HepG2 (cell line): Measurements from ENCODE around the gene VWA3A. TPM values are rescaled to one million over a fixed set of nuclear protein-coding genes. Genes with fewer than 3 reads are reported as not detected.

Experiments
- ATF1 ChIP-seq: IDR thresholded peaks from 2 replicates; pipeline ENCODE4 v1.6.1; 2016; ENCODE audit warnings: mild to moderate bottlenecking, control low read depth
- HCFC1 ChIP-seq: fragments of 150-350 bp; IDR thresholded peaks from 2 replicates; pipeline ENCODE4 v1.6.1; 2014; ENCODE audit warnings: low read depth, low read length
- KLF6 ChIP-seq: IDR thresholded peaks from 2 replicates; pipeline ENCODE4 v1.8.0; 2016; ENCODE audit warnings: missing biosample characterization, missing genetic modification reagents
- KLF9 ChIP-seq: IDR thresholded peaks from 2 replicates; pipeline ENCODE4 v1.6.1; 2016; ENCODE audit warnings: low read depth
- MTA3 ChIP-seq: sonication (generic); formaldehyde crosslinking; IDR thresholded peaks from 2 replicates; pipeline ENCODE4 v1.4.0; 2020; ENCODE audit warnings: missing genetic modification reagents
- ONECUT2 ChIP-seq: sonication (generic); formaldehyde crosslinking; IDR thresholded peaks from 2 replicates; pipeline ENCODE4 v1.4.0; 2020; ENCODE audit warnings: missing genetic modification reagents
- SNAI1 ChIP-seq: sonication (generic); formaldehyde crosslinking; IDR thresholded peaks from 2 replicates; pipeline ENCODE4 v1.5.0; 2020; ENCODE audit warnings: mild to moderate bottlenecking, missing genetic modification reagents, borderline replicate concordance
- SP1 ChIP-seq, 2 experiments: fragments of 450-650 bp in 1 of 2; sonication (generic) in 1 of 2; formaldehyde crosslinking in 1 of 2; IDR thresholded peaks; 2 replicates each; pipeline versions ENCODE4 v1.4.0 to v1.6.1; 2016 to 2020; ENCODE audit warnings: missing genetic modification reagents in 1 of 2
- TRIM24 ChIP-seq: sonication (generic); formaldehyde crosslinking; IDR thresholded peaks from 2 replicates; pipeline ENCODE4 v1.8.0; 2022; ENCODE audit warnings: mild to moderate bottlenecking, missing genetic modification reagents
- ZFP37 ChIP-seq: sonication (generic); formaldehyde crosslinking; IDR thresholded peaks from 2 replicates; pipeline ENCODE4 v1.4.0; 2020; ENCODE audit warnings: missing genetic modification reagents, borderline replicate concordance
- ZNF570 ChIP-seq: sonication (generic); formaldehyde crosslinking; IDR thresholded peaks from 2 replicates; pipeline ENCODE4 v1.4.0; 2020; ENCODE audit warnings: mild to moderate bottlenecking, missing genetic modification reagents, borderline replicate concordance
- ZNF577 ChIP-seq: sonication (generic); formaldehyde crosslinking; IDR thresholded peaks from 2 replicates; pipeline ENCODE4 v1.4.0; 2020; ENCODE audit warnings: mild to moderate bottlenecking, low read depth, missing genetic modification reagents, borderline replicate concordance
- ZNF619 ChIP-seq: sonication (generic); formaldehyde crosslinking; IDR thresholded peaks from 2 replicates; pipeline ENCODE4 v1.4.0; 2020; ENCODE audit warnings: mild to moderate bottlenecking, missing genetic modification reagents
- ZNF703 ChIP-seq: sonication (generic); formaldehyde crosslinking; IDR thresholded peaks from 2 replicates; pipeline ENCODE4 v1.5.1; 2020; ENCODE audit warnings: missing genetic modification reagents, mild to moderate bottlenecking, moderate library complexity, borderline replicate concordance
- ZNF709 ChIP-seq: sonication (generic); formaldehyde crosslinking; IDR thresholded peaks from 2 replicates; pipeline ENCODE4 v1.5.0; 2020; ENCODE audit warnings: mild to moderate bottlenecking, missing genetic modification reagents
- ZNF792 ChIP-seq: IDR thresholded peaks from 2 replicates; pipeline ENCODE4 v1.6.1; 2016
- ZZZ3 ChIP-seq: sonication (generic); formaldehyde crosslinking; IDR thresholded peaks from 2 replicates; pipeline ENCODE4 v1.4.0; 2020; ENCODE audit warnings: missing genetic modification reagents, mild to moderate bottlenecking, borderline replicate concordance
- polyA plus RNA-seq, 8 experiments: library from polyadenylated mRNA; depleted of rRNA in 3 of 8; stranded (reverse) in 7 of 8; unstranded in 1 of 8; fragments of >200 nt; fragmentation: Illumina TruSeq in 4 of 8; extraction: Trizol in 4 of 8; gene quantifications; 2 replicates each; pipeline versions ENCODE4 v1.2.1 to v1.2.3, GENCODE V29; 2011 to 2016; ENCODE audit warnings: low read depth in 4 of 8, missing spikeins in 1 of 8, mixed read lengths in 1 of 8; ENCODE audit not compliant: insufficient read depth in 1 of 8
- total RNA-seq, 5 experiments: library from RNA; depleted of rRNA; stranded (reverse); fragments of >200 nt; fragmentation: Illumina TruSeq; extraction: Trizol; gene quantifications; 2 replicates each; pipeline ENCODE4 v1.2.3, GENCODE V29; 2016; ENCODE audit warnings: low read depth in 1 of 5
- TF ChIP-seq, protein P1 (sequence below), 2 experiments: fragments of 450-650 bp in 1 of 2; sonication (generic) in 1 of 2; formaldehyde crosslinking in 1 of 2; IDR thresholded peaks; 2 replicates each; pipeline versions ENCODE4 v1.6.1 to v1.8.0; 2016 to 2022; ENCODE audit warnings: antibody characterized with exemption in 1 of 2, mild to moderate bottlenecking in 1 of 2, missing genetic modification reagents in 1 of 2
- TF ChIP-seq, protein P2 (sequence below): sonication (generic); formaldehyde crosslinking; IDR thresholded peaks from 2 replicates; pipeline ENCODE4 v1.4.0; 2020; ENCODE audit warnings: missing genetic modification reagents

The VWA3A gene
- total and polyA plus RNA-seq, 2 of the 13 experiments (the other 11 are each of a cell fraction or from before 2014, with no cell fraction given): 0.03 to 0.07 TPM

DNA sequence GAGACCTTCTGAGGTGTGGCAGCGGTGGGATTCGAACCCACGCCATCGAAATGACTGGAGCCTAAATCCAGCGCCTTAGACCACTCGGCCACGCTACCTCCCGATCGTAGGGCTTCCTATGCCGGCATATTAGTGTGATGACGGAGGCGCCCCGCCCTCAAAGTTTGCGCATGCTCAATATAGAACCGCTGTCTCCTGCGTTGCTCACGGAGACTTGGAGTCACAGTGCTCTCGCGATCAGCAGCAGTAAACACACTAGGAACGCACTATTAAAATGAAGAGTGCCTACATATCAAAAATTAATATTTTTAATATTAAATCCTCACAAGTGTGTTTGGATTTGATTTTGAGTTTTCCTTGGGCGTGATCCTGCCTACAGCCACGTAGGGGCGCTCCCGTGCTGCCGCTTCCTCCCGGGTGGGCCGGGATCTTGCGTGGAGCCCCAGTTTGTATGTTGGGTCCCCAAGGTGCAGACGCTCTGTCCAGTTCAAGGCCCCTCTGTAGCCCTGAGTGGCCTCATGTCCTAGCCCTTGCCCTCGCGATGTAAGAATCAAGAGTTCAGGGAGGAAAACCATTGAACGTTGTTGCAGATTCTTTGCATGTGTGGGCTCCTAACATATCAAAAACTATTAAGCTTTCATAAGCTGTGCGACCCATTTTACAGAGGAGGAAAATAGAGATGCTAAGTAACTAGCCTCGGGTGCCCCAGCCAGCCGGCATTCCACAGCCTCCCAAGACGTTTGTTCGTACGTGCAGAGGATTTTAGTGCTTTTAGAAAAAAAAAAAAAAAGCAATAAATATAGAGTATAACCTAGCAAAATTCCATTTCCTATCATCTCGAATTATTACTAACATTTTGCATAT is 103.6 kb downstream of the VWA3A start (continued):
- TF ChIP-seq MTA3 (no peak), ZNF792 (CRISPR knock-in tag) (peak; percentile 95), ZNF619 (CRISPR knock-in tag) (0 out of 2 replicates have a peak, but pooled peaks have one; percentile 17), SP1 (IDR thresholded peaks at IDR 0.05) (no peak), SP1 (CRISPR knock-in tag; IDR thresholded peaks at IDR 0.05) (peak; percentile 94), ZNF570 (CRISPR knock-in tag) (0 out of 2 replicates have a peak, but pooled peaks have one; percentile 60), ONECUT2 (peak; percentile 54; the same call in 1 of the 2 replicates), ZZZ3 (0 out of 2 replicates have a peak, but pooled peaks have one; percentile 49), SNAI1 (CRISPR knock-in tag) (0 out of 2 replicates have a peak, but pooled peaks have one; percentile 10), KLF6 (CRISPR knock-in tag) (peak; percentile 83; the same call in 1 of the 2 replicates), ZNF577 (CRISPR knock-in tag) (no peak), ZNF709 (CRISPR knock-in tag) (peak; percentile 25; the same call in 1 of the 2 replicates), HCFC1 (peak; percentile 56), KLF9 (CRISPR knock-in tag) (peak; percentile 97), ZFP37 (CRISPR knock-in tag) (peak; percentile 67), ZNF703 (CRISPR knock-in tag) (peak; percentile 18; the same call in 1 of the 2 replicates), TRIM24 (CRISPR knock-in tag) (no peak), ATF1 (no peak)
- TF ChIP-seq, protein P1, sequence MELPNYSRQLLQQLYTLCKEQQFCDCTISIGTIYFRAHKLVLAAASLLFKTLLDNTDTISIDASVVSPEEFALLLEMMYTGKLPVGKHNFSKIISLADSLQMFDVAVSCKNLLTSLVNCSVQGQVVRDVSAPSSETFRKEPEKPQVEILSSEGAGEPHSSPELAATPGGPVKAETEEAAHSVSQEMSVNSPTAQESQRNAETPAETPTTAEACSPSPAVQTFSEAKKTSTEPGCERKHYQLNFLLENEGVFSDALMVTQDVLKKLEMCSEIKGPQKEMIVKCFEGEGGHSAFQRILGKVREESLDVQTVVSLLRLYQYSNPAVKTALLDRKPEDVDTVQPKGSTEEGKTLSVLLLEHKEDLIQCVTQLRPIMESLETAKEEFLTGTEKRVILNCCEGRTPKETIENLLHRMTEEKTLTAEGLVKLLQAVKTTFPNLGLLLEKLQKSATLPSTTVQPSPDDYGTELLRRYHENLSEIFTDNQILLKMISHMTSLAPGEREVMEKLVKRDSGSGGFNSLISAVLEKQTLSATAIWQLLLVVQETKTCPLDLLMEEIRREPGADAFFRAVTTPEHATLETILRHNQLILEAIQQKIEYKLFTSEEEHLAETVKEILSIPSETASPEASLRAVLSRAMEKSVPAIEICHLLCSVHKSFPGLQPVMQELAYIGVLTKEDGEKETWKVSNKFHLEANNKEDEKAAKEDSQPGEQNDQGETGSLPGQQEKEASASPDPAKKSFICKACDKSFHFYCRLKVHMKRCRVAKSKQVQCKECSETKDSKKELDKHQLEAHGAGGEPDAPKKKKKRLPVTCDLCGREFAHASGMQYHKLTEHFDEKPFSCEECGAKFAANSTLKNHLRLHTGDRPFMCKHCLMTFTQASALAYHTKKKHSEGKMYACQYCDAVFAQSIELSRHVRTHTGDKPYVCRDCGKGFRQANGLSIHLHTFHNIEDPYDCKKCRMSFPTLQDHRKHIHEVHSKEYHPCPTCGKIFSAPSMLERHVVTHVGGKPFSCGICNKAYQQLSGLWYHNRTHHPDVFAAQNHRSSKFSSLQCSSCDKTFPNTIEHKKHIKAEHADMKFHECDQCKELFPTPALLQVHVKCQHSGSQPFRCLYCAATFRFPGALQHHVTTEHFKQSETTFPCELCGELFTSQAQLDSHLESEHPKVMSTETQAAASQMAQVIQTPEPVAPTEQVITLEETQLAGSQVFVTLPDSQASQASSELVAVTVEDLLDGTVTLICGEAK (IDR thresholded peaks at IDR 0.05): no peak
- TF ChIP-seq, protein P1 (CRISPR knock-in tag; IDR thresholded peaks at IDR 0.05): peak; percentile 68; the same call in 1 of the 2 replicates
- TF ChIP-seq, protein P2, sequence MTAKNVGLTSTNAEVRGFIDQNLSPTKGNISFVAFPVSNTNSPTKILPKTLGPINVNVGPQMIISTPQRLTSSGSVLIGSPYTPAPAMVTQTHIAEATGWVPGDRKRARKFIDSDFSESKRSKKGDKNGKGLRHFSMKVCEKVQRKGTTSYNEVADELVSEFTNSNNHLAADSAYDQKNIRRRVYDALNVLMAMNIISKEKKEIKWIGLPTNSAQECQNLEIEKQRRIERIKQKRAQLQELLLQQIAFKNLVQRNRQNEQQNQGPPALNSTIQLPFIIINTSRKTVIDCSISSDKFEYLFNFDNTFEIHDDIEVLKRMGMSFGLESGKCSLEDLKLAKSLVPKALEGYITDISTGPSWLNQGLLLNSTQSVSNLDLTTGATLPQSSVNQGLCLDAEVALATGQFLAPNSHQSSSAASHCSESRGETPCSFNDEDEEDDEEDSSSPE: peak; percentile 70
